ENCODE data around the gene NCOA5. TPM values are rescaled to one million over a fixed set of nuclear protein-coding genes. Genes with fewer than 3 reads are reported as not detected.

NCOA5 gene
- total RNA-seq, 2 experiments from 2014 or later, result 9.7 to 10.5 TPM

- Mint-ChIP-seq H3K4me3 (no peak overlapping the region), H3K36me3 (ENCODE audit: low read depth) (no peaks in the 10 kb centered on the region), H3K9me3 (no peaks in the 10 kb centered on the region), H3K27me3 (peaks cover 56% of the 10 kb centered on the region), H3K4me1 (ENCODE audit: low read depth) (no peaks in the 10 kb centered on the region), H3K27ac (no peak overlapping the region)
- Histone ChIP-seq H3K27me3 (ENCODE audit: control insufficient read depth in 1 of 2, insufficient read depth in 2 of 2, low read length in 2 of 2) (peaks cover 30 to 42% of the 10 kb centered on the region in 2 experiments), H3K9me3 (ENCODE audit: control insufficient read depth in 1 of 2, insufficient read depth in 1 of 2, low read length in 2 of 2) (peaks cover 0 to 16% of the 10 kb centered on the region in 2 experiments), H3K36me3 (ENCODE audit: insufficient read depth, low read length) (no peaks in the 10 kb centered on the region), H3K27ac (ENCODE audit: low read depth in 1 of 2, low read length in 2 of 2) (no peak overlapping the region), H3K4me1 (ENCODE audit: insufficient read depth, low read length) (no peaks in the 10 kb centered on the region), H3K4me3 (ENCODE audit: low read length) (no peak overlapping the region)
- no peak for TF ChIP-seq CTCF (IDR thresholded peaks at IDR 0.05)
- DNase-seq (no peak), ATAC-seq (ENCODE audit: poor library complexity) (no peak)
- ChIA-PET POLR2A (no interaction called here), CTCF (no interaction called here)
- intact Hi-C loops (cut with DNase I, micrococcal nuclease), result no loop called here
These were observed 53.4 kb downstream of the NCOA5 start for GRCh38 chr20:46036370-46036769.

- DNase-seq, result no peak
- Mint-ChIP-seq H3K36me3 (ENCODE audit: low read depth) (no peaks in the 10 kb centered on the region), H3K27me3 (peaks cover 56% of the 10 kb centered on the region), H3K4me3 (no peak overlapping the region), H3K4me1 (ENCODE audit: low read depth) (no peaks in the 10 kb centered on the region), H3K27ac (no peak overlapping the region), H3K9me3 (no peaks in the 10 kb centered on the region)
- CTCF ChIA-PET, result no interaction called here
- intact Hi-C loops (cut with DNase I, micrococcal nuclease), result no loop called here
- H3K4me3 ChIP-seq (ENCODE audit: low read length), result no peak overlapping the region
- no peak for TF ChIP-seq CTCF (IDR thresholded peaks at IDR 0.05)
- H3K36me3 ChIP-seq (ENCODE audit: insufficient read depth, low read length), result no peaks in the 10 kb centered on the region
- peaks cover 0 to 12% of the 10 kb centered on the region in 2 experiments for H3K9me3 ChIP-seq (ENCODE audit: control insufficient read depth in 1 of 2, insufficient read depth in 1 of 2, low read length in 2 of 2)
- no peaks in the 10 kb centered on the region for H3K4me1 ChIP-seq (ENCODE audit: insufficient read depth, low read length)
- no peak for ATAC-seq (ENCODE audit: poor library complexity)
- H3K27ac ChIP-seq (ENCODE audit: low read depth in 1 of 2, low read length in 2 of 2), result no peak overlapping the region
- POLR2A ChIA-PET, result no interaction called here
- peaks cover 37 to 42% of the 10 kb centered on the region in 2 experiments for H3K27me3 ChIP-seq (ENCODE audit: control insufficient read depth in 1 of 2, insufficient read depth in 2 of 2, low read length in 2 of 2)
These were observed 54.0 kb downstream of the NCOA5 start for GRCh38 chr20:46035713-46036112.

GRCh38 chr20:46035253-46035652 lies 54.5 kb downstream of the NCOA5 start:
- DNase-seq, result no peak
- peaks cover 41 to 45% of the 10 kb centered on the region in 2 experiments for H3K27me3 ChIP-seq (ENCODE audit: control insufficient read depth in 1 of 2, insufficient read depth in 2 of 2, low read length in 2 of 2)
- ATAC-seq (ENCODE audit: poor library complexity), result no peak
- H3K4me3 ChIP-seq (ENCODE audit: low read length), result no peak overlapping the region
- intact Hi-C loops (cut with DNase I, micrococcal nuclease), result no loop called here
- no peaks in the 10 kb centered on the region for H3K36me3 Mint-ChIP-seq (ENCODE audit: low read depth)
- H3K27me3 Mint-ChIP-seq, result peaks cover 59% of the 10 kb centered on the region
- H3K4me1 Mint-ChIP-seq (ENCODE audit: low read depth), result no peaks in the 10 kb centered on the region
- H3K9me3 ChIP-seq (ENCODE audit: control insufficient read depth in 1 of 2, insufficient read depth in 1 of 2, low read length in 2 of 2), result peaks cover 0 to 13% of the 10 kb centered on the region in 2 experiments
- no peak overlapping the region for H3K4me3 Mint-ChIP-seq
- no peaks in the 10 kb centered on the region for H3K36me3 ChIP-seq (ENCODE audit: insufficient read depth, low read length)
- no peaks in the 10 kb centered on the region for H3K9me3 Mint-ChIP-seq
- no peak overlapping the region for H3K27ac Mint-ChIP-seq
- POLR2A ChIA-PET, result no interaction called here
- no peak overlapping the region for H3K27ac ChIP-seq (ENCODE audit: low read depth in 1 of 2, low read length in 2 of 2)
- CTCF ChIA-PET, result no interaction called here
- no peaks in the 10 kb centered on the region for H3K4me1 ChIP-seq (ENCODE audit: insufficient read depth, low read length)
- no peak for TF ChIP-seq CTCF (IDR thresholded peaks at IDR 0.05)
